CD4-positive, CD25-positive, alpha-beta regulatory T cell (primary cell): ENCODE data around the gene RBP5. TPM values are rescaled to one million over a fixed set of nuclear protein-coding genes. Genes with fewer than 3 reads are reported as not detected.

Experiments used
- ATAC-seq, 2 donors: fragments of 150-1000 bp; cut with Tn5 transposase; one replicate each; pipeline ENCODE4 v1.10.0; 2021; ENCODE audit warnings: low read depth in 2 of 2, moderate number of reproducible peaks in 2 of 2, moderate library complexity in 1 of 2
- DNase-seq, 3 donors: peaks; one replicate each; pipeline versions ENCODE4 v3.0.0 to v3.0.0-alpha.2; 2012 to 2022; ENCODE audit warnings: mixed read lengths in 1 of 3
- H3K27ac ChIP-seq: one replicate; pipeline ENCODE4 v1.7.0; 2013; ENCODE audit warnings: mild to moderate bottlenecking, low read length; ENCODE audit not compliant: insufficient read depth, poor library complexity, severe bottlenecking
- H3K27me3 ChIP-seq: one replicate; pipeline ENCODE4 v1.7.0; 2013; ENCODE audit warnings: low read length; ENCODE audit not compliant: control insufficient read depth, insufficient read depth
- H3K36me3 ChIP-seq: one replicate; pipeline ENCODE4 v1.7.0; 2013; ENCODE audit warnings: mild to moderate bottlenecking, low read length, moderate library complexity; ENCODE audit not compliant: control insufficient read depth, insufficient read depth
- H3K4me1 ChIP-seq: 2 replicates; pipeline ENCODE4 v1.7.0; 2013; ENCODE audit warnings: mild to moderate bottlenecking, low read length; ENCODE audit not compliant: insufficient read depth, control insufficient read depth, poor library complexity, severe bottlenecking
- H3K4me3 ChIP-seq: one replicate; pipeline ENCODE4 v1.7.0; 2013; ENCODE audit warnings: low read depth, mild to moderate bottlenecking, low read length, moderate library complexity
- H3K9me3 ChIP-seq, 2 experiments: 1 replicate in 1 of 2; 2 replicates in 1 of 2; pipeline ENCODE4 v1.7.0; 2013; ENCODE audit warnings: low read length in 2 of 2, mild to moderate bottlenecking in 1 of 2, moderate library complexity in 1 of 2; ENCODE audit not compliant: control insufficient read depth in 2 of 2
- H3K27ac Mint-ChIP-seq, 3 donors: one replicate each; pipeline ENCODE4 v1.8.0; 2020 to 2022; ENCODE audit warnings: mild to moderate bottlenecking in 3 of 3, mixed read lengths in 3 of 3, moderate library complexity in 2 of 3
- H3K27me3 Mint-ChIP-seq: one replicate; pipeline ENCODE4 v1.8.0; 2022; ENCODE audit warnings: mild to moderate bottlenecking, mixed read lengths
- H3K36me3 Mint-ChIP-seq: one replicate; pipeline ENCODE4 v1.8.0; 2020; ENCODE audit warnings: mixed read lengths
- H3K4me1 Mint-ChIP-seq, 4 donors: one replicate each; pipeline ENCODE4 v1.8.0; 2020 to 2022; ENCODE audit warnings: mixed read lengths in 4 of 4, mild to moderate bottlenecking in 1 of 4
- H3K4me3 Mint-ChIP-seq, 4 donors: one replicate each; pipeline ENCODE4 v1.8.0; 2020 to 2022; ENCODE audit warnings: mild to moderate bottlenecking in 4 of 4, mixed read lengths in 4 of 4, moderate library complexity in 3 of 4
- H3K9me3 Mint-ChIP-seq, 7 donors: one replicate each; pipeline ENCODE4 v1.8.0; 2020 to 2022; ENCODE audit warnings: mixed read lengths in 7 of 7, mild to moderate bottlenecking in 3 of 7, moderate library complexity in 2 of 7
- polyA plus RNA-seq, 4 donors: library from polyadenylated mRNA; unstranded; fragments of 300-500 nt; fragmentation: Illumina TruSeq; gene quantifications; one replicate each; pipeline ENCODE4 v1.2.3, GENCODE V29; 2021
- total RNA-seq: library from RNA; stranded (reverse); gene quantifications from one replicate; pipeline ENCODE4 v1.2.3, GENCODE V29; 2022

Gene RBP5
- total RNA-seq: not detected
- polyA plus RNA-seq: not detected

DNA sequence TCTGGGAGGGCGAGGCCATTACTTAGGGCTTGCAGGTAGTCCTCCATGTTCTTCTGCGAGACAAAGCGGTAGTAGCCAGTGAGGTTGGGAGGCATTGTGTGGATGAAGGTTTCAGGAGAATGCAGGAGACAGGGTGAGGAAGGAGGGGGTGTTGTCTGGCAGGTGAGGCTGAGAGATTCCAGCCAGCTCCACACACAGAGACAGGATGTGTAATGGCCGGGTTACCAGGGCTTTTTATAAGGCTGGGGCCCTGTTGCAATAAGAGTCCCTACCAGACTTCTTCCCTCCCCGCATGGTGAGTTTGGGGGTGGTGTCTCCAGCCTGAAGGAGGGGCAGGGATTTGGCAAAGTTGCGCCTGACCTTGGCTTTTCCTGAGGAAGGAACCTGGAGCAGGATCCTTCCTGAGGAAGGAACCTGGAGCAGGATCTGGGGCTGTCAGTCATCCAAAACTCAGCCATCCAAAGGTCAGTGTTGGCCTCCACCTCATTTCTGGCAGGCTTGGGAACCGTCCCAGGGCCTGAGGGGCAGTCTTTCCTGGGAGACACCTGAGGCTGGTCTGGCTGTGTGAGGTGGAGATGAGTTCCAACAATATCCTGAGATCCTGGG lies at the start of gene RBP5:
RBP5 (minus strand) TSS at position 209 of the 606 bp plus-strand sequence; CDS start at position 95, 114 bp downstream.
- peaks cover 23% of the 10 kb centered on the region for H3K4me1 ChIP-seq
- ATAC-seq (no peak), DNase-seq (no peak)
- H3K27me3 ChIP-seq: no peaks in the 10 kb centered on the region
- H3K9me3 ChIP-seq: no peaks in the 10 kb centered on the region
- Mint-ChIP-seq H3K9me3 (no peaks in the 10 kb centered on the region), H3K4me3 (peak within 1 kb of the TSS; percentile 90 to 98 (median 96)), H3K27me3 (no peaks in the 10 kb centered on the region), H3K27ac (peak within 1 kb of the TSS; percentile 83 to 97 (median 93)), H3K4me1 (peaks cover 0 to 45% (median 15%) of the 10 kb centered on the region in 4 donors), H3K36me3 (peaks cover 6% of the 10 kb centered on the region)
- H3K27ac ChIP-seq: peak within 1 kb of the TSS; percentile 75
- peak within 1 kb of the TSS; percentile 71 for H3K4me3 ChIP-seq
- H3K36me3 ChIP-seq: peaks cover 5% of the 10 kb centered on the region

- Histone ChIP-seq H3K36me3 (no peaks in the 10 kb centered on the region), H3K4me1 (no peaks in the 10 kb centered on the region), H3K27ac (no peak overlapping the region), H3K9me3 (no peaks in the 10 kb centered on the region), H3K4me3 (no peak overlapping the region), H3K27me3 (peaks cover 13% of the 10 kb centered on the region)
- H3K36me3 Mint-ChIP-seq: no peaks in the 10 kb centered on the region
- H3K27ac Mint-ChIP-seq: no peak overlapping the region
- H3K9me3 Mint-ChIP-seq: peaks cover 0 to 10% (median 5%) of the 10 kb centered on the region in 7 donors
- no peaks in the 10 kb centered on the region for H3K4me1 Mint-ChIP-seq
- no peak overlapping the region for H3K4me3 Mint-ChIP-seq
- H3K27me3 Mint-ChIP-seq: peaks cover 48% of the 10 kb centered on the region
- no peak for DNase-seq
- no peak for ATAC-seq
Observed at GRCh38 chr12:7178481-7178880, 49.8 kb upstream of the RBP5 start.

GRCh38 chr12:7176595-7176994 lies 47.9 kb upstream of the RBP5 start:
- Mint-ChIP-seq H3K4me3 (no peak overlapping the region), H3K27me3 (peaks cover 46% of the 10 kb centered on the region), H3K27ac (no peak overlapping the region)

GRCh38 chr12:7175493-7175892 lies 46.8 kb upstream of the RBP5 start:
- no peak overlapping the region for H3K4me3 ChIP-seq
- Mint-ChIP-seq H3K27ac (no peak overlapping the region), H3K27me3 (peaks cover 39% of the 10 kb centered on the region), H3K4me1 (no peaks in the 10 kb centered on the region), H3K36me3 (no peaks in the 10 kb centered on the region), H3K9me3 (peaks cover 0 to 16% (median 6%) of the 10 kb centered on the region in 7 donors), H3K4me3 (no peak overlapping the region)
- no peaks in the 10 kb centered on the region for H3K4me1 ChIP-seq
- H3K27ac ChIP-seq: no peak overlapping the region
- H3K27me3 ChIP-seq: peaks cover 18% of the 10 kb centered on the region
- ATAC-seq (no peak), DNase-seq (no peak)
- no peaks in the 10 kb centered on the region for H3K36me3 ChIP-seq
- peaks cover 0 to 11% of the 10 kb centered on the region in 2 experiments for H3K9me3 ChIP-seq

More at GRCh38 chr12:7176595-7176994, 47.9 kb upstream of the RBP5 start:
- Mint-ChIP-seq H3K9me3 (peaks cover 0 to 14% (median 6%) of the 10 kb centered on the region in 7 donors), H3K4me1 (no peaks in the 10 kb centered on the region), H3K36me3 (no peaks in the 10 kb centered on the region)
- Histone ChIP-seq H3K4me1 (no peaks in the 10 kb centered on the region), H3K9me3 (peaks cover 0 to 8% of the 10 kb centered on the region in 2 experiments), H3K27me3 (peaks cover 16% of the 10 kb centered on the region), H3K27ac (no peak overlapping the region), H3K4me3 (no peak overlapping the region), H3K36me3 (no peaks in the 10 kb centered on the region)
- DNase-seq (no peak), ATAC-seq (no peak)

DNA sequence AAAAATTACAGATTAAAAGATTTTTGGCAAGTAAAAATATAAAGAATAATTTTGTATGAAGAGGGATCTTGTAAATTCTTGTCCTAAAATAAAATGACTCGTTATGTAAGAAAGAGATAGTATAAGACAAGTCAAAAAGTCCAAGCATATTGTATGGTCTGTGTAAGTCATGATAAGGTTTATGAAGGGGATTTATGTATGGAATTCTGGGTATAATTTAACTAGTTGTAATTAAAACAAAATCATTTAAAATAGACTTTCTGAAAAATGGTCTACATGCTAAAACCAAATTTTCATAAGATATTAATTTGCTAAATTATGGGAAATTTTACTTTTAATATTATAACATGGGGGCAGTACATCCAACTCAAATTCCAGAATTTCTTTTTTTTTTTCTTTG lies 43.2 kb upstream of the RBP5 start:
- Histone ChIP-seq H3K27ac (no peak overlapping the region), H3K36me3 (no peaks in the 10 kb centered on the region), H3K9me3 (peaks cover 19 to 31% of the 10 kb centered on the region in 2 experiments), H3K4me3 (no peak overlapping the region), H3K27me3 (peaks cover 17% of the 10 kb centered on the region), H3K4me1 (no peaks in the 10 kb centered on the region)
- H3K4me3 Mint-ChIP-seq: no peak overlapping the region
- H3K4me1 Mint-ChIP-seq: no peaks in the 10 kb centered on the region
- DNase-seq (no peak), ATAC-seq (no peak)
- peaks cover 25% of the 10 kb centered on the region for H3K27me3 Mint-ChIP-seq
- H3K27ac Mint-ChIP-seq: no peak overlapping the region
- peaks cover 4% of the 10 kb centered on the region for H3K36me3 Mint-ChIP-seq
- peaks cover 0 to 30% (median 9%) of the 10 kb centered on the region in 7 donors for H3K9me3 Mint-ChIP-seq

DNA sequence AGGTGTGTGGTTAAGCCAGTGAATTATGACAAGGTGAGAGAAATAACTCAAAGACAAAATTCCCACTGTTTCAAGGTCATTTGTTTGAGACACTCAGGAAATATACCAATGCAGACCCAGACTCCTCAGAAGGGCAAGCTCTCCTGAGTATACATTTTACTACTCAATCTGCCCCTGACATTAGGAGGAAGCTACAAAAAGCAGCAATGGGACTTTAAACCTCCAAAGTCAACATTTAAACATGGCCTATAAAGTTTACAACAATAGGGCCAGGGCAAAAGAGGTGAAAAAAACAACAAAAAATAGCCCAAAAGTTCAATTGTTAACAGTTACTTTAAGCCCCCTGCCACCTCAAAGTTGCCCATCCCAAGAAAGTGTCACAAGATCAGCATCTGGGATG lies 41.3 kb upstream of the RBP5 start:
- H3K9me3 Mint-ChIP-seq: peaks cover 0 to 26% (median 7%) of the 10 kb centered on the region in 7 donors
- no peaks in the 10 kb centered on the region for H3K4me1 Mint-ChIP-seq
- H3K36me3 ChIP-seq: no peaks in the 10 kb centered on the region
- peaks cover 27% of the 10 kb centered on the region for H3K27me3 Mint-ChIP-seq
- H3K4me3 ChIP-seq: no peak overlapping the region
- ATAC-seq (no peak), DNase-seq (no peak)
- H3K9me3 ChIP-seq: peaks cover 19 to 31% of the 10 kb centered on the region in 2 experiments
- H3K4me3 Mint-ChIP-seq: no peak overlapping the region
- no peak overlapping the region for H3K27ac ChIP-seq
- peaks cover 4% of the 10 kb centered on the region for H3K36me3 Mint-ChIP-seq
- H3K4me1 ChIP-seq: no peaks in the 10 kb centered on the region
- peaks cover 21% of the 10 kb centered on the region for H3K27me3 ChIP-seq
- no peak overlapping the region for H3K27ac Mint-ChIP-seq

DNA sequence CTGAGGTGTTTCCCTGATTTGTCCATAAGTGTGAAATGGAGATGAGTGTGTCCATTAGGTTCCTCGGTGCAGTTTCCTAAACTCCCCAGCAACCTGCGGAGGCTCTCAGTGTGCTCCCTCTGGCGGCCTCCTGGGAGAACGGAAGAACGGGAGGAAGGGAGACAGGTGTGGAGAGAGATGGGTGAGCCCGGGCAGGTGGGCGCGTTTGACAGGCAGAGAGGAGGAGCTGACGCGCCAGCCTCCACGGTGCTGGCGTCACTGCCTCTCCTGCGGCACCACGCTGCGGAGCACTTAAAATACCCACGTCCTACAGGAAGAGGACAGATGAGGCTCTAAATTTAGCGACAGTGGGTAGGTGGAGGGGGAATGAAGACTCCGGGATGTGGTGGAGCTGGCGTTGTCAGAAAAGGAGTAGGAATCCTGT lies 34.0 kb upstream of the RBP5 start:
- peak in 1 of 2 donors; percentile 45 for ATAC-seq
- peak overlapping the region in 1 of 3 donors; percentile 59 for H3K27ac Mint-ChIP-seq
- peaks cover 21% of the 10 kb centered on the region for H3K27me3 Mint-ChIP-seq
- H3K36me3 ChIP-seq: no peaks in the 10 kb centered on the region
- H3K4me1 Mint-ChIP-seq: peaks cover 0 to 10% (median 2%) of the 10 kb centered on the region in 4 donors
- H3K4me1 ChIP-seq: peaks cover 10% of the 10 kb centered on the region
- peak in 2 of 3 donors; percentile 10 to 40 for DNase-seq
- no peak overlapping the region for H3K27ac ChIP-seq
- no peak overlapping the region for H3K4me3 ChIP-seq
- peaks cover 7% of the 10 kb centered on the region for H3K27me3 ChIP-seq
- peaks cover 0 to 5% (median 3%) of the 10 kb centered on the region in 7 donors for H3K9me3 Mint-ChIP-seq
- no peaks in the 10 kb centered on the region for H3K9me3 ChIP-seq
- H3K4me3 Mint-ChIP-seq: peak overlapping the region in 2 of 4 donors; percentile 14 to 61
- H3K36me3 Mint-ChIP-seq: no peaks in the 10 kb centered on the region

GRCh38 chr12:7161811-7162210 lies 33.1 kb upstream of the RBP5 start:
- H3K4me3 Mint-ChIP-seq: no peak overlapping the region
- no peak overlapping the region for H3K4me3 ChIP-seq
- H3K36me3 ChIP-seq: no peaks in the 10 kb centered on the region
- no peak overlapping the region for H3K27ac Mint-ChIP-seq
- peaks cover 0 to 10% (median 2%) of the 10 kb centered on the region in 4 donors for H3K4me1 Mint-ChIP-seq
- H3K9me3 ChIP-seq: no peaks in the 10 kb centered on the region
- H3K4me1 ChIP-seq: peaks cover 10% of the 10 kb centered on the region
- no peaks in the 10 kb centered on the region for H3K9me3 Mint-ChIP-seq
- DNase-seq (no peak), ATAC-seq (no peak)
- peaks cover 21% of the 10 kb centered on the region for H3K27me3 Mint-ChIP-seq
- H3K27me3 ChIP-seq: peaks cover 7% of the 10 kb centered on the region
- peaks cover 4% of the 10 kb centered on the region for H3K36me3 Mint-ChIP-seq
- no peak overlapping the region for H3K27ac ChIP-seq
